Neuronal stem cell (in vitro differentiated cells): ENCODE measurements around the gene SH3GLB1.

Experiments
- DNase-seq: peaks from one replicate; pipeline ENCODE4 v3.0.0-alpha.2; 2013; ENCODE audit warnings: low spot score
- H2AFZ ChIP-seq: one replicate; pipeline ENCODE4 v1.6.1; 2013; ENCODE audit warnings: mild to moderate bottlenecking, low read length, inconsistent platforms
- H2AK5ac ChIP-seq: 2 replicates; pipeline ENCODE4 v1.6.1; 2013; ENCODE audit warnings: low read depth, mild to moderate bottlenecking, inconsistent platforms, low read length, moderate library complexity, mixed read lengths
- H2BK120ac ChIP-seq: 2 replicates; pipeline ENCODE4 v1.6.1; 2013; ENCODE audit warnings: low read depth, mild to moderate bottlenecking, inconsistent platforms, low read length, moderate library complexity, mixed read lengths
- H2BK12ac ChIP-seq: one replicate; pipeline ENCODE4 v1.6.1; 2013; ENCODE audit warnings: low read length, inconsistent platforms
- H2BK15ac ChIP-seq: 2 replicates; pipeline ENCODE4 v1.6.1; 2013; ENCODE audit warnings: mild to moderate bottlenecking, low read length, inconsistent platforms, mixed read lengths
- H2BK5ac ChIP-seq: one replicate; pipeline ENCODE4 v1.6.1; 2013; ENCODE audit warnings: inconsistent platforms, mild to moderate bottlenecking, low read length, moderate library complexity
- H3K14ac ChIP-seq: one replicate; pipeline ENCODE4 v1.6.1; 2013; ENCODE audit warnings: low read length, inconsistent platforms
- H3K18ac ChIP-seq: 2 replicates; pipeline ENCODE4 v1.6.1; 2013; ENCODE audit warnings: low read length, inconsistent platforms
- H3K23ac ChIP-seq: 2 replicates; pipeline ENCODE4 v1.6.1; 2013; ENCODE audit warnings: low read depth, mild to moderate bottlenecking, mixed read lengths, low read length, inconsistent platforms; ENCODE audit not compliant: poor library complexity
- H3K27ac ChIP-seq: replicated peaks from 3 replicates; pipeline ENCODE4 v1.5.1; 2013; ENCODE audit warnings: low read length, inconsistent platforms
- H3K27me3 ChIP-seq, 3 experiments: 2 replicates each; pipeline ENCODE4 v1.6.1; 2013; ENCODE audit warnings: low read length in 3 of 3, mild to moderate bottlenecking in 2 of 3, inconsistent platforms in 1 of 3, low read depth in 1 of 3, mixed read lengths in 1 of 3, moderate library complexity in 1 of 3; ENCODE audit not compliant: control insufficient read depth in 3 of 3, insufficient read depth in 3 of 3
- H3K36me3 ChIP-seq, 2 donors: replicated peaks in 1 of 2; 2 replicates each; pipeline ENCODE4 v1.6.1; 2013; ENCODE audit warnings: low read length in 2 of 2; ENCODE audit not compliant: control insufficient read depth in 2 of 2, insufficient read depth in 2 of 2
- H3K4ac ChIP-seq: 2 replicates; pipeline ENCODE4 v1.6.1; 2013; ENCODE audit warnings: inconsistent platforms, mild to moderate bottlenecking, low read length, moderate library complexity
- H3K4me1 ChIP-seq, 2 donors: 1 replicate in 1 of 2; 2 replicates in 1 of 2; pipeline ENCODE4 v1.6.1; 2013; ENCODE audit warnings: low read length in 2 of 2, low read depth in 1 of 2; ENCODE audit not compliant: control insufficient read depth in 2 of 2, insufficient read depth in 1 of 2
- H3K4me2 ChIP-seq: one replicate; pipeline ENCODE4 v1.6.1; 2013; ENCODE audit warnings: mild to moderate bottlenecking, low read length, inconsistent platforms; ENCODE audit not compliant: insufficient read depth, poor library complexity, severe bottlenecking
- H3K4me3 ChIP-seq, 2 donors: 2 replicates each; pipeline ENCODE4 v1.5.1; 2013; ENCODE audit warnings: low read length in 2 of 2, mild to moderate bottlenecking in 2 of 2, inconsistent platforms in 1 of 2, moderate library complexity in 1 of 2
- H3K79me1 ChIP-seq: one replicate; pipeline ENCODE4 v1.6.1; 2013; ENCODE audit warnings: low read depth, mild to moderate bottlenecking, inconsistent platforms, low read length, moderate library complexity
- H3K9ac ChIP-seq: one replicate; pipeline ENCODE4 v1.6.1; 2013; ENCODE audit warnings: mild to moderate bottlenecking, low read depth, low read length, inconsistent platforms; ENCODE audit not compliant: poor library complexity
- H3K9me3 ChIP-seq, 2 donors: replicated peaks in 1 of 2; 2 replicates each; pipeline versions ENCODE3 to v1.6.1; 2013; ENCODE audit warnings: low read length in 2 of 2, mild to moderate bottlenecking in 2 of 2, inconsistent platforms in 1 of 2, low read depth in 1 of 2, mixed read lengths in 1 of 2, moderate library complexity in 1 of 2; ENCODE audit not compliant: control insufficient read depth in 2 of 2, insufficient read depth in 1 of 2
- H4K8ac ChIP-seq: one replicate; pipeline ENCODE4 v1.6.1; 2013; ENCODE audit warnings: low read depth, mild to moderate bottlenecking, inconsistent platforms, low read length, moderate library complexity
- H4K91ac ChIP-seq: one replicate; pipeline ENCODE4 v1.6.1; 2013; ENCODE audit warnings: low read length, low read depth, mild to moderate bottlenecking, inconsistent platforms; ENCODE audit not compliant: poor library complexity
- WGBS, 2 donors: extraction: QIAGEN DNeasy Blood & Tissue Kit; methylation state at CpG; one replicate each; pipeline ENCODE4 v1.1.7; 2013; ENCODE audit warnings: missing lambda C conversion rate in 2 of 2, mixed read lengths in 1 of 2; ENCODE audit not compliant: insufficient read length in 2 of 2, insufficient replicate concordance in 1 of 2; ENCODE audit errors: extremely low coverage in 2 of 2; 5-methylcytosine and 5-hydroxymethylcytosine counted together

SH3GLB1 gene

GRCh38 chr1:86757272-86757984 lies 53.1 kb downstream of the SH3GLB1 start:
- H3K4ac ChIP-seq = no peak overlapping the region
- no peak overlapping the region for H4K8ac ChIP-seq
- H3K4me2 ChIP-seq = no peak overlapping the region
- no peak overlapping the region for H3K9ac ChIP-seq
- no peak overlapping the region for H2AFZ ChIP-seq
- no peaks in the 10 kb centered on the region for H3K36me3 ChIP-seq
- H3K27ac ChIP-seq = no peak overlapping the region
- no peak overlapping the region for H2BK12ac ChIP-seq
- H3K9me3 ChIP-seq = no peaks in the 10 kb centered on the region
- no peaks in the 10 kb centered on the region for H3K79me1 ChIP-seq
- H3K14ac ChIP-seq = no peak overlapping the region
- no peak overlapping the region for H2BK120ac ChIP-seq
- H3K27me3 ChIP-seq = no peaks in the 10 kb centered on the region
- no peak overlapping the region for H3K4me3 ChIP-seq
- H4K91ac ChIP-seq = no peak overlapping the region
- no peak overlapping the region for H2AK5ac ChIP-seq
- H2BK5ac ChIP-seq = no peak overlapping the region
- no CpG with 5 or more reads among the region's 14 CpGs for WGBS, 2 donors
- H3K23ac ChIP-seq = no peak overlapping the region
- no peak overlapping the region for H3K18ac ChIP-seq
- no peak for DNase-seq
- no peaks in the 10 kb centered on the region for H3K4me1 ChIP-seq
- no peak overlapping the region for H2BK15ac ChIP-seq

GRCh38 chr1:86758570-86758969 lies 54.2 kb downstream of the SH3GLB1 start:
- H2BK15ac ChIP-seq = no peak overlapping the region
- H3K9ac ChIP-seq = no peak overlapping the region
- H3K4me3 ChIP-seq = no peak overlapping the region
- H3K27me3 ChIP-seq = no peaks in the 10 kb centered on the region
- H3K23ac ChIP-seq = no peak overlapping the region
- H3K4me1 ChIP-seq = no peaks in the 10 kb centered on the region
- no CpG with 5 or more reads among the region's 3 CpGs for WGBS, 2 donors
- no peak overlapping the region for H3K4me2 ChIP-seq
- no peak overlapping the region for H3K4ac ChIP-seq
- no peak overlapping the region for H3K18ac ChIP-seq
- no peak overlapping the region for H2AFZ ChIP-seq
- no peaks in the 10 kb centered on the region for H3K9me3 ChIP-seq
- H2BK5ac ChIP-seq = no peak overlapping the region
- H2BK120ac ChIP-seq = no peak overlapping the region
- no peaks in the 10 kb centered on the region for H3K36me3 ChIP-seq
- no peak overlapping the region for H3K14ac ChIP-seq
- no peak overlapping the region for H4K91ac ChIP-seq
- DNase-seq = no peak
- no peak overlapping the region for H4K8ac ChIP-seq
- H3K27ac ChIP-seq = no peak overlapping the region
- no peak overlapping the region for H2BK12ac ChIP-seq
- no peak overlapping the region for H2AK5ac ChIP-seq
- H3K79me1 ChIP-seq = no peaks in the 10 kb centered on the region

- Histone ChIP-seq H2BK120ac (no peak overlapping the region), H3K36me3 (no peaks in the 10 kb centered on the region), H2AFZ (no peak overlapping the region), H2BK5ac (no peak overlapping the region), H4K91ac (no peak overlapping the region), H4K8ac (no peak overlapping the region), H3K4me2 (no peak overlapping the region), H2AK5ac (no peak overlapping the region), H3K79me1 (no peaks in the 10 kb centered on the region), H3K4me1 (no peaks in the 10 kb centered on the region), H3K23ac (no peak overlapping the region), H3K14ac (no peak overlapping the region), H3K9ac (no peak overlapping the region), H3K4me3 (no peak overlapping the region), H2BK15ac (no peak overlapping the region), H3K27ac (no peak overlapping the region), H3K9me3 (no peaks in the 10 kb centered on the region), H3K4ac (no peak overlapping the region), H2BK12ac (no peak overlapping the region), H3K18ac (no peak overlapping the region), H3K27me3 (no peaks in the 10 kb centered on the region)
- no peak for DNase-seq
- no CpG with 5 or more reads among the region's 1 CpG for WGBS, 2 donors
Observed at GRCh38 chr1:86760199-86760598, 55.8 kb downstream of the SH3GLB1 start.

GRCh38 chr1:86762336-86762735 lies 58.0 kb downstream of the SH3GLB1 start:
- H2BK12ac ChIP-seq = no peak overlapping the region

More at GRCh38 chr1:86762336-86762735, 58.0 kb downstream of the SH3GLB1 start:
- no peak for DNase-seq
- Histone ChIP-seq H4K91ac (no peak overlapping the region), H2BK15ac (no peak overlapping the region), H3K79me1 (no peaks in the 10 kb centered on the region), H3K4me2 (no peak overlapping the region), H2BK120ac (no peak overlapping the region), H3K23ac (no peak overlapping the region), H3K9ac (no peak overlapping the region), H2BK5ac (no peak overlapping the region), H2AK5ac (no peak overlapping the region), H3K14ac (no peak overlapping the region), H3K27me3 (no peaks in the 10 kb centered on the region), H3K27ac (no peak overlapping the region), H3K4me1 (no peaks in the 10 kb centered on the region), H3K9me3 (no peaks in the 10 kb centered on the region), H4K8ac (no peak overlapping the region), H3K4ac (no peak overlapping the region), H3K36me3 (no peaks in the 10 kb centered on the region), H2AFZ (no peak overlapping the region), H3K18ac (no peak overlapping the region), H3K4me3 (no peak overlapping the region)
- no CpG with 5 or more reads among the region's 7 CpGs for WGBS, 2 donors
